ENCODE results near the gene AQP2. TPM values are rescaled to one million over a fixed set of nuclear protein-coding genes. Genes with fewer than 3 reads are reported as not detected.

AQP2 gene
- total RNA-seq, 2 donors from 2014 or later, result not detected

DNA sequence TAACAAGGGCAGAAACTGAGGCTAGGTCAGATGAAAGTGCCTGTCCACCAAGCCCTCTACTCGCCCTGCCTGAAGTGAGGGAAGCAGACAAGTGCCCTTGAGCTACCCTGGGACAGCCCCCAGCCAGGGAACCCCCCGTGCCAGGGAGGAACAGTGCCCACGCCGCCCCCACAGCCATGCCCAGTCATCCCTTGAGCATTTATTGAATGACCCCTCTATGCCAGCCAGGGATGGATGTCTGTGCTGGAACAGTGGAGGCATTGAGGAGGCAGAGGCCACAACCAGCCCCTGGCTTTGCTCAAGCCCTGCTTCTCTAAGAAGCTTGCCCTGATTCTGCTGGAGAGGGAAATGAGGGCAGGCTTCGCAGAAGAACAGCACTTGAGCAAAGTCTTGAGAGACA lies 18.5 kb downstream of the AQP2 start:
- H3K27ac Mint-ChIP-seq, result no peak overlapping the region
- 95 to 100% methylated on average over 5 of the region's 5 CpGs for WGBS, 2 experiments (ENCODE audit: insufficient coverage in 1 of 2, insufficient read length in 1 of 2)
- H3K27me3 Mint-ChIP-seq (ENCODE audit: insufficient read depth), result peaks cover 42% of the 10 kb centered on the region

GRCh38 chr12:49969651-49970429 lies 19.3 kb downstream of the AQP2 start:
- 89 to 93% methylated on average over 7 to 12 of the region's 12 CpGs for WGBS, 2 experiments (ENCODE audit: insufficient coverage in 1 of 2, insufficient read length in 1 of 2)
- no peak overlapping the region for H3K4me3 Mint-ChIP-seq
- no peak overlapping the region for H3K27ac ChIP-seq (ENCODE audit: low read depth, low read length)
- H3K9me3 Mint-ChIP-seq, result no peaks in the 10 kb centered on the region
- H3K4me3 ChIP-seq (ENCODE audit: low read length), result no peak overlapping the region
- H3K27ac Mint-ChIP-seq, result no peak overlapping the region
- TF ChIP-seq, protein P1, sequence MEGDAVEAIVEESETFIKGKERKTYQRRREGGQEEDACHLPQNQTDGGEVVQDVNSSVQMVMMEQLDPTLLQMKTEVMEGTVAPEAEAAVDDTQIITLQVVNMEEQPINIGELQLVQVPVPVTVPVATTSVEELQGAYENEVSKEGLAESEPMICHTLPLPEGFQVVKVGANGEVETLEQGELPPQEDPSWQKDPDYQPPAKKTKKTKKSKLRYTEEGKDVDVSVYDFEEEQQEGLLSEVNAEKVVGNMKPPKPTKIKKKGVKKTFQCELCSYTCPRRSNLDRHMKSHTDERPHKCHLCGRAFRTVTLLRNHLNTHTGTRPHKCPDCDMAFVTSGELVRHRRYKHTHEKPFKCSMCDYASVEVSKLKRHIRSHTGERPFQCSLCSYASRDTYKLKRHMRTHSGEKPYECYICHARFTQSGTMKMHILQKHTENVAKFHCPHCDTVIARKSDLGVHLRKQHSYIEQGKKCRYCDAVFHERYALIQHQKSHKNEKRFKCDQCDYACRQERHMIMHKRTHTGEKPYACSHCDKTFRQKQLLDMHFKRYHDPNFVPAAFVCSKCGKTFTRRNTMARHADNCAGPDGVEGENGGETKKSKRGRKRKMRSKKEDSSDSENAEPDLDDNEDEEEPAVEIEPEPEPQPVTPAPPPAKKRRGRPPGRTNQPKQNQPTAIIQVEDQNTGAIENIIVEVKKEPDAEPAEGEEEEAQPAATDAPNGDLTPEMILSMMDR (conservative IDR thresholded peaks at IDR 0.05), result no peak
- no peaks in the 10 kb centered on the region for H3K9me3 ChIP-seq (ENCODE audit: control insufficient read depth, low read length)
- DNase-seq, result no peak
- no peaks in the 10 kb centered on the region for H3K4me1 Mint-ChIP-seq
- H3K9ac ChIP-seq (ENCODE audit: extremely low read depth, low read length, poor library complexity, severe bottlenecking), result no peak overlapping the region
- no peaks in the 10 kb centered on the region for H3K4me1 ChIP-seq (ENCODE audit: control insufficient read depth, insufficient read depth, low read length)
- H3K36me3 ChIP-seq (ENCODE audit: control insufficient read depth, insufficient read depth, low read length), result no peaks in the 10 kb centered on the region
- H3K27me3 ChIP-seq (ENCODE audit: control insufficient read depth, insufficient read depth, low read length, poor library complexity, severe bottlenecking), result peaks cover 59% of the 10 kb centered on the region
- H3K36me3 Mint-ChIP-seq (ENCODE audit: low read depth), result no peaks in the 10 kb centered on the region
- H3K27me3 Mint-ChIP-seq (ENCODE audit: insufficient read depth), result peaks cover 33% of the 10 kb centered on the region

More for the DNA sequence above, 18.5 kb downstream of the AQP2 start:
- no peaks in the 10 kb centered on the region for H3K36me3 ChIP-seq (ENCODE audit: control insufficient read depth, insufficient read depth, low read length)
- Mint-ChIP-seq H3K4me1 (no peaks in the 10 kb centered on the region), H3K4me3 (no peak overlapping the region), H3K36me3 (ENCODE audit: low read depth) (no peaks in the 10 kb centered on the region), H3K9me3 (no peaks in the 10 kb centered on the region)
- TF ChIP-seq, protein P1 (conservative IDR thresholded peaks at IDR 0.05), result no peak
- H3K27me3 ChIP-seq (ENCODE audit: control insufficient read depth, insufficient read depth, low read length, poor library complexity, severe bottlenecking), result peaks cover 67% of the 10 kb centered on the region
- no peaks in the 10 kb centered on the region for H3K4me1 ChIP-seq (ENCODE audit: control insufficient read depth, insufficient read depth, low read length)
- H3K4me3 ChIP-seq (ENCODE audit: low read length), result no peak overlapping the region
- no peak overlapping the region for H3K27ac ChIP-seq (ENCODE audit: low read depth, low read length)
- no peak for DNase-seq
- H3K9ac ChIP-seq (ENCODE audit: extremely low read depth, low read length, poor library complexity, severe bottlenecking), result no peak overlapping the region
- no peaks in the 10 kb centered on the region for H3K9me3 ChIP-seq (ENCODE audit: control insufficient read depth, low read length)

DNA sequence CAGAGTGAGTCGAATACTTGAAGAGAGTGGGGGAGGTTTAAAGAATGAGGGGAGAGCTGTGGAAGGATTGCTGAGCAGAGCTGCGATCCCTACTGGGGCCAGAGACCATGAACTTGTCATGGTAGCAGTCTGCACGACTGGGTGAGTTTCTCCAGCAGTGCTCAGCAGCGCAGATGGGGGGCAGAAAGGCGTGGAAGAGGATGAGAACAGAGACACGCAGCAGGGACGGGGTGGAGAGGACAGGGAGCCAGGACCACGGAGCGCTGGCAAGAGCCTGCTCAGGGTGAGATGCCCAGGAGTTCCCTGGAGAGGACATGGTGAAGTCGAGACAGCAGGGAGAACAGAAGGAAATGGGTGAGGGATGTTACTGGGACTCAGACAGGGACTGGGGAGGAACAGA lies 20.1 kb downstream of the AQP2 start:
- DNase-seq, result peak; percentile 60
- Histone ChIP-seq H3K4me1 (ENCODE audit: control insufficient read depth, insufficient read depth, low read length) (no peaks in the 10 kb centered on the region), H3K27me3 (ENCODE audit: control insufficient read depth, insufficient read depth, low read length, poor library complexity, severe bottlenecking) (peaks cover 51% of the 10 kb centered on the region), H3K9me3 (ENCODE audit: control insufficient read depth, low read length) (no peaks in the 10 kb centered on the region), H3K4me3 (ENCODE audit: low read length) (no peak overlapping the region), H3K9ac (ENCODE audit: extremely low read depth, low read length, poor library complexity, severe bottlenecking) (no peak overlapping the region), H3K27ac (ENCODE audit: low read depth, low read length) (no peak overlapping the region), H3K36me3 (ENCODE audit: control insufficient read depth, insufficient read depth, low read length) (no peaks in the 10 kb centered on the region)
- Mint-ChIP-seq H3K4me1 (no peaks in the 10 kb centered on the region), H3K27ac (no peak overlapping the region), H3K9me3 (no peaks in the 10 kb centered on the region), H3K4me3 (no peak overlapping the region), H3K27me3 (ENCODE audit: insufficient read depth) (peaks cover 28% of the 10 kb centered on the region), H3K36me3 (ENCODE audit: low read depth) (no peaks in the 10 kb centered on the region)
- WGBS, 2 experiments (ENCODE audit: insufficient coverage in 1 of 2, insufficient read length in 1 of 2), result 84% methylated on average over 10 of the region's 10 CpGs
- TF ChIP-seq, protein P1 (conservative IDR thresholded peaks at IDR 0.05), result no peak
